ENCODE measurements around the gene FAM184A. TPM values are rescaled to one million over a fixed set of nuclear protein-coding genes. Genes with fewer than 3 reads are reported as not detected.

FAM184A gene
- total and polyA plus RNA-seq, 9 of the 15 experiments (the other 6 are each of a cell fraction or from before 2014, with no cell fraction given): 6.4 to 18.7 (median 13.1) TPM

DNA sequence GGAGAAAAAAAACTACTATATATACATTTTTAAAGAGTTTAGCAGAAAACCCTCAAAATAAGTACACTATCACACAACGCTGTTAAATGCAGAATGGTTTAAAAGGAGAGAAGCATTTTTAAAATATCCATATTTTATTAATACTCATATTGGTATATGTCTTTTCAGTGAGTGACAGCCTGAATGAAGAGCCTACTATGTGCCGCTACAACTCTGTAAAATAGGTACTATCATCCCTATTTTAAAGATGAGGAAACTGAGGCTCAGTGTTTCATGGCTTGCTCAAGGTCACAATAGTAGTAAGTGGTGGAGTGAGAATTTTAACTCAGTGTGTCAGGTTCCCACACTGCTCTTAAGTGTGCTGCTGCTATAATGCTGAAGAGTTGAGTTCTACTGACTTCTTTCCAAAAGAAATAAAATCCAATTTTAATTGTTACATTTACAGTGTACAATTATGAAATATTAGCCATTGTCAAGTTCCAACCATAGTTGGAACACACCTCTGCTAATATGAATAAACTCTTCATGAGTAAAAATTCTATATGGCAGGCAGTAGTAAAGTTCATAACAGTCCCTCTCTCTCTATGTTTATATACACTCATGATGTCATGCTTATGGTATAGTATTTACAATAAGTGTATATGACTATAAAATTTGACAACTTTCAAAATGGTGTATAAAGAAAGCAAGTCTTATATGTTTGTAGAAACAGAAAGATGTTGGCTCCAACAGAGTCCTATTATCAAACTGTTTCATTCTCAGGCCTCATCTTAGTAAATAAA lies 3.1 kb downstream of the FAM184A start:
- in situ Hi-C loops (cut with MboI) (no loop called here), intact Hi-C loops (cut with micrococcal nuclease) (loop anchor here (5.0 kb wide), 1 partner anchor 183 kb away; the partner anchor contains the start of gene ASF1A)
- no peaks in the 10 kb centered on the region for H3K9me1 ChIP-seq (ENCODE audit: control insufficient read depth, insufficient read depth, low read length)
- H3K27ac ChIP-seq (ENCODE audit: extremely low read depth, low read depth, low read length): no peak overlapping the region
- WGBS (ENCODE audit: insufficient coverage, low coverage, missing lambda C conversion rate): 91% methylated on average over 2 of the region's 2 CpGs
- no peak for DNase-seq (ENCODE audit: extremely low read depth in 1 of 4, low spot score in 3 of 4)
- H3K9me3 ChIP-seq (replicated peaks; ENCODE audit: control insufficient read depth, insufficient read depth, low read depth, low read length): no peaks in the 10 kb centered on the region
- ChIA-PET CTCF (ENCODE audit: low intra/inter-chr PET ratio) (interaction anchor here (0.6 kb wide), 1 partner anchor 278 kb away, joined by 3 read pairs; no protein-coding TSS in a partner anchor), POLR2A (interaction anchor here (0.9 kb wide), 1 partner anchor 15 kb away, joined by 3 read pairs; no protein-coding TSS in a partner anchor)
- no TSS peak for BruUV-seq (replicated peaks)
- FAIRE-seq: no peak
- H3K79me2 ChIP-seq (ENCODE audit: control insufficient read depth, insufficient read depth, low read length): peaks cover 26% of the 10 kb centered on the region
- no peak overlapping the region for H3K4me2 ChIP-seq (ENCODE audit: insufficient read depth, low read length)
- no peaks in the 10 kb centered on the region for H4K20me1 ChIP-seq (replicated peaks; ENCODE audit: control insufficient read depth, insufficient read depth, low read length)
- no peak overlapping the region for H3K9ac ChIP-seq (ENCODE audit: insufficient read depth in 1 of 2, low read depth in 2 of 2, low read length in 2 of 2)
- H3K27me3 ChIP-seq (ENCODE audit: control insufficient read depth in 2 of 2, insufficient read depth in 2 of 2, low read length in 2 of 2): no peaks in the 10 kb centered on the region
- H3K4me1 ChIP-seq (replicated peaks in 1 of 2; ENCODE audit: control insufficient read depth in 2 of 2, insufficient read depth in 2 of 2, low read length in 2 of 2): peaks cover 13 to 15% of the 10 kb centered on the region in 2 experiments; a peak in 4 of 5 replicates
- no peak for ATAC-seq
- H2AFZ ChIP-seq (ENCODE audit: low read depth, low read length): no peak overlapping the region
- no peaks in the 10 kb centered on the region for H3K36me3 ChIP-seq (ENCODE audit: control insufficient read depth, insufficient read depth, low read length)
- no peak overlapping the region for H3K4me3 ChIP-seq
- TF ChIP-seq ZNF143 (CRISPR knock-in tag; IDR thresholded peaks at IDR 0.05) (no peak), FOXK2 (conservative IDR thresholded peaks at IDR 0.05 in 1 of 2, IDR thresholded peaks at IDR 0.05 in 1 of 2; ENCODE audit: low read depth in 2 of 2) (no peak), ZNF165 (CRISPR knock-in tag; IDR thresholded peaks at IDR 0.05; ENCODE audit: borderline replicate concordance) (no peak), NFE2L1 (tag; IDR thresholded peaks at IDR 0.05; ENCODE audit: borderline replicate concordance, low read depth) (no peak), NR1H2 (CRISPR knock-in tag; IDR thresholded peaks at IDR 0.05) (no peak), ADNP (tag; IDR thresholded peaks at IDR 0.05) (peak; percentile 46; the same call in 1 of the 2 replicates), SRF (CRISPR knock-in tag; IDR thresholded peaks at IDR 0.05) (no peak), TCF3 (CRISPR knock-in tag; IDR thresholded peaks at IDR 0.05) (no peak), KDM1A (IDR thresholded peaks at IDR 0.05) (no peak), SAFB (IDR thresholded peaks at IDR 0.05; ENCODE audit: borderline replicate concordance, low read depth, low read length) (no peak), ZKSCAN1 (IDR thresholded peaks at IDR 0.05; ENCODE audit: low read depth, low read length) (peak; percentile 94), ZNF76 (CRISPR knock-in tag; IDR thresholded peaks at IDR 0.05; ENCODE audit: borderline replicate concordance) (no peak), EP300 (IDR thresholded peaks at IDR 0.05; ENCODE audit: low read length) (no peak), PRMT5 (CRISPR knock-in tag; IDR thresholded peaks at IDR 0.05) (no peak)
- TF ChIP-seq, protein P1, sequence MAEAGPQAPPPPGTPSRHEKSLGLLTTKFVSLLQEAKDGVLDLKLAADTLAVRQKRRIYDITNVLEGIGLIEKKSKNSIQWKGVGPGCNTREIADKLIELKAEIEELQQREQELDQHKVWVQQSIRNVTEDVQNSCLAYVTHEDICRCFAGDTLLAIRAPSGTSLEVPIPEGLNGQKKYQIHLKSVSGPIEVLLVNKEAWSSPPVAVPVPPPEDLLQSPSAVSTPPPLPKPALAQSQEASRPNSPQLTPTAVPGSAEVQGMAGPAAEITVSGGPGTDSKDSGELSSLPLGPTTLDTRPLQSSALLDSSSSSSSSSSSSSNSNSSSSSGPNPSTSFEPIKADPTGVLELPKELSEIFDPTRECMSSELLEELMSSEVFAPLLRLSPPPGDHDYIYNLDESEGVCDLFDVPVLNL (CRISPR knock-in tag; IDR thresholded peaks at IDR 0.05; ENCODE audit: low read depth): no peak
- TF ChIP-seq, protein P2, sequence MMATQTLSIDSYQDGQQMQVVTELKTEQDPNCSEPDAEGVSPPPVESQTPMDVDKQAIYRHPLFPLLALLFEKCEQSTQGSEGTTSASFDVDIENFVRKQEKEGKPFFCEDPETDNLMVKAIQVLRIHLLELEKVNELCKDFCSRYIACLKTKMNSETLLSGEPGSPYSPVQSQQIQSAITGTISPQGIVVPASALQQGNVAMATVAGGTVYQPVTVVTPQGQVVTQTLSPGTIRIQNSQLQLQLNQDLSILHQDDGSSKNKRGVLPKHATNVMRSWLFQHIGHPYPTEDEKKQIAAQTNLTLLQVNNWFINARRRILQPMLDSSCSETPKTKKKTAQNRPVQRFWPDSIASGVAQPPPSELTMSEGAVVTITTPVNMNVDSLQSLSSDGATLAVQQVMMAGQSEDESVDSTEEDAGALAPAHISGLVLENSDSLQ (IDR thresholded peaks at IDR 0.05): peak; percentile 61; the same call in 1 of the 2 replicates
- TF ChIP-seq, protein P3, sequence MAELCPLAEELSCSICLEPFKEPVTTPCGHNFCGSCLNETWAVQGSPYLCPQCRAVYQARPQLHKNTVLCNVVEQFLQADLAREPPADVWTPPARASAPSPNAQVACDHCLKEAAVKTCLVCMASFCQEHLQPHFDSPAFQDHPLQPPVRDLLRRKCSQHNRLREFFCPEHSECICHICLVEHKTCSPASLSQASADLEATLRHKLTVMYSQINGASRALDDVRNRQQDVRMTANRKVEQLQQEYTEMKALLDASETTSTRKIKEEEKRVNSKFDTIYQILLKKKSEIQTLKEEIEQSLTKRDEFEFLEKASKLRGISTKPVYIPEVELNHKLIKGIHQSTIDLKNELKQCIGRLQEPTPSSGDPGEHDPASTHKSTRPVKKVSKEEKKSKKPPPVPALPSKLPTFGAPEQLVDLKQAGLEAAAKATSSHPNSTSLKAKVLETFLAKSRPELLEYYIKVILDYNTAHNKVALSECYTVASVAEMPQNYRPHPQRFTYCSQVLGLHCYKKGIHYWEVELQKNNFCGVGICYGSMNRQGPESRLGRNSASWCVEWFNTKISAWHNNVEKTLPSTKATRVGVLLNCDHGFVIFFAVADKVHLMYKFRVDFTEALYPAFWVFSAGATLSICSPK (IDR thresholded peaks at IDR 0.05; ENCODE audit: borderline replicate concordance): no peak
- TF ChIP-seq, protein P4, sequence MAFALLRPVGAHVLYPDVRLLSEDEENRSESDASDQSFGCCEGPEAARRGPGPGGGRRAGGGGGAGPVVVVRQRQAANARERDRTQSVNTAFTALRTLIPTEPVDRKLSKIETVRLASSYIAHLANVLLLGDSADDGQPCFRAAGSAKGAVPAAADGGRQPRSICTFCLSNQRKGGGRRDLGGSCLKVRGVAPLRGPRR (CRISPR knock-in tag; IDR thresholded peaks at IDR 0.05): no peak

All from K562 (cell line).